C1 segment of cervical spinal cord (tissue), 14 donors: Measurements from ENCODE around the gene EXOC4.

ENCODE experiments used
- DNase-seq, 14 donors: peaks; one replicate each; lab custom pipeline; 2025; lab: John Stamatoyannopoulos, UW

The EXOC4 gene

GRCh38 chr7:133822868-133823552, 570.1 kb downstream of the EXOC4 start:
- no peak for DNase-seq

- DNase-seq: no peak
These were observed 571.3 kb downstream of the EXOC4 start for GRCh38 chr7:133824132-133824531.

- no peak for DNase-seq
These were observed 575.1 kb downstream of the EXOC4 start for GRCh38 chr7:133827707-133828623.

- no peak for DNase-seq
These were observed 576.0 kb downstream of the EXOC4 start for GRCh38 chr7:133828906-133829305.

DNA sequence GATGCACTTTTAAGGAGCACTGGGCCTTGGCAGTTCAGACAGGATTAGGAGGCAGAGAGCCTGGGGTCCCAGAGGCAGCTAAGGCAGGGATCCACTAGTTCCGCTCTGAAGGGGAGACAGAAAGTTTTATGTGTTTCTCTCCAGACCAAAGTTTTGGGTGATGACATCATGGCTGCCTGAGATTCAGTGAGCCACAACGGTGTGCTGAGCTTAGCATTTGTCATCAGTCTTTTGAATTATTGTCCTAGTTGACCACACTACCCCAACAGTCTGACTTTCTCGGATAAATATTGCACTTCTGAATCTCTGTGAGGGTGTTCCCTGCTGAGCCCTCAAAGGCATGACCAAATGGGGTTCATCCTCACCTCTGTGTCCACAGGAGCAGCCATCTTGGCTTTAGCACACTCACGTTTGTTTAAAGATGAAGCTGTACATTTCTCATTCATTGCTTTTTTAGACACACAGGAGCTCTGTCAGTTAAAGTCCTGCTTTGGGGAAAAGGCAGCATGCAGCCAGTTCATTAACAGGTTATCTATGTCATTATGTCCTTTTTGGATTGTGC, 576.5 kb downstream of the EXOC4 start:
- no peak for DNase-seq

DNA sequence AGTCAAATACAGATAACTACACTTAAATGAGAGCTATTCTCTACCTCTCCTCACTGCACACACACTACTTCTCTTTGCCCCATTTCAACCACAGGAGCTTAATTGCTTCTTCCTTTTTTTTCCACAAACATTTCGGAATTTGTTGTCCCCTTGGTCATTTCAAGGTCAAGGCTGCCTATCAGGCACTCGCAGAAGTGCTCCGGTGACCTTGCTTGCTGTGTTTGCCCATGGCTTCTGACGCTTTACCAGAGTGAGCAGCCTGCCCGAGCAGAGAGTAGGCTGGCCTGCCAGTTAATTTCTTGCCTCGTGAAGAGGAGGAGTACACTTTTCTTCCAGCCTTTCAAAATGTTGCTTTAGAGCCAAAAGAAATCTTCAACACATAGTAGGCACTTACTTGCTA, 577.2 kb downstream of the EXOC4 start:
- DNase-seq: no peak

DNA sequence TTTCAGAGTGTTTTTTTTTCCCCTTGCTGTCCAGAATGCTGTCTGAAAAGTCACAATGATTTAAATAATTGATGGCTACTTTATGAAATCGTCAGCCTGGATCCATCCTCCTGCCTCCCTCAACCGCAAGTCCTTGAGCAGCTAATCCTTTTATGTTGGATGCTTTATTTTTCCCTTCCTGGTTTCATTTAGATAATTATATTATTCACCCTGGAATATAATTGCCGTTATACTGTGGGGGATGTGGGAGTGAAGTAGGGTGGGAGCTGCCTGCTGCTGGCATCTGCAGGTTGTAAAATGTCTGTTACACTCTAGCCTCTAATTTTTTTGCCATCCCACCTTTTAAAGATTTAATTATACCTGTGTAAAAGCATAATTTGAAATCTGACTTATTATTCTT, 583.8 kb downstream of the EXOC4 start:
- DNase-seq: no peak

DNA sequence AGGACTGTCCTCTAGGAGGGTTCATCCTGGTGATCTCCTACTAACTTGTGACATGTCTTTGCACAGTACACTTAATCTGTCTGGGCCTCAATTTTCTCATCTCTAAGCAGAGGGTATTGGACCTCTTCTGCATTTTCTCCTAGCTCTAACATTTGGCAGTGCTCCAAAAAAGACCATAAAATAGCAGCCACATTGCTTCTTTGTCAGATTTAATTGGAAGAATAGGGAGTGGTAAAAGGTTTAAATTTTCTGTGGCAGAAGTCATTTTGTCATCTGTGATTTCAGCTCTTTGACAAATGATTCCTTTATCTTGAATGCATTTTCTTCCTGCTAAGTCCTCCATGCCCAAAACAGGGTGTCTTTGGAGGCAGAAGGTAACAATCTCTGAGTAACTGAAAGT, 584.3 kb downstream of the EXOC4 start:
- DNase-seq: no peak

DNA sequence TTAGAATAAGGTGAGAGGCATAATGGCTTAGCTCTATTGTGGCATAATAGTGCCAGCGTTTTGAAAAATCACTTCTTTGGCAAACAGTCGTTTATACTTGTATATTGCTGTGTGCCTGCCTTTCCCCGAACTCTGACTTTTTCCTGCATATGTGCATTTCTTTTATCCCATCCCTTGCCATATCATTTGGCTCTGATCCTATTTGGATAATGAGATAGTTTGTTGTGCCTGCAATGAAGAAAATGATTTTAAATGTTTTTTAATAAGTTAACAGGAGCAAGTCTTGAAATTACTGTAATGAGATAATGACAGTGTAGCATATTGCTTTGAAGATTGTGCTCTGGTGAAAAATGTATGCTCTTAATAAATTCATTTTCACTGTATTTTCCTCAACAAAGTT, 586.2 kb downstream of the EXOC4 start:
- no peak for DNase-seq

DNA sequence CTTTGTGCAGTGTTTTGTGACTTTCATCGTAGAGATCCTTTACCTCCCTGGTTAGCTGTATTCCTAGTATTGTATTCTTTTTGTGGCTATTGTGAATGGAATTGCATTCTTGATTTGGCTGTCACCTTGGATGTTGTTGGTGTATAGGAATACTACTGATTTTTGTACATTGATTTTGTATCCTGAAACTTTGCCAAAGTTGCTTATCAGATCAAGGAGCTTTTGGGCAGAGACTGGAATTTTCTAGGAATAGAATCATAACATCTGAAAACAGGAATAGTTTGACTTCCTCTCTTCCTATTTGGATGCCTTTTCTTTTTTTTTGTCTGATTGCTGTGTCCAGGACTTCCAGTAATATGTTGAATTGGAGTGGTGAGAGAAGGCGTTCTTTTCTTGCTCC, 590.5 kb downstream of the EXOC4 start:
- DNase-seq: no peak

- DNase-seq: no peak
These were observed 592.1 kb downstream of the EXOC4 start for GRCh38 chr7:133845005-133845404.

DNA sequence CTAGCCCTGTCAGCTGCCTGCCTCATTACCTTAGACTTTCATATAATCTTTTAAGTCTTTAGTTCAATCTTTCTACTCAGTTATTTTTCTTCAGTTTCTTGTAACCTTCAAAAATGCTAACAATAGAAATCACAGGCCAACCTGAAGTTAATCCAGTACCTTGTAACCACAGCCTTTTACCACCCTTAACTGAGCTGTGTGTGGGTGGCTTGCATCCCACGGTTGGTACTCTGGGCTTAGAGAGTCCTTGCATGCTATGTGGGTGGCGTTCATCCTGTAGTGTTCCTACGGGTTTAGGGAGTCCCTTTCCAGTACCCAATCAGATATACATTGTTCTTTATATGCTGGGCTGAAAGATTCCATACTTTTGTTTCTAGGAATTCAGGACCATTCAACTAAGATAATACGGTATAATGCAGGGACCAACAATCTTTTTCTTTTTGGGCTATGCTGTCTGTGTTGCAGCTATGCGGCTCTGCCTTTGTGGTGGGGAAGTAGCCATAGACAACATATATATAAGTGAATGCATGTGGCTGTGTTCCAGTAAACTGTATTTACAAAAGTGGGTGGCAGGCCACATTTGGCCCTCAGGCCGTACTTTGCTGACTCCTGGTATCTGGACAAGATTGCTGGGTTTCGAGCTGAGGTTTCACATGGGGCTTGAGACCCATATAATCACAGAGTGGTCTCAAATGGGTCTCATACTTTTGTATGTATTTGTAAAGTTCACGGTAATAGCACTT, 593.5 kb downstream of the EXOC4 start:
- DNase-seq: no peak

- DNase-seq: no peak
These were observed 597.8 kb downstream of the EXOC4 start for GRCh38 chr7:133850497-133851280.

DNA sequence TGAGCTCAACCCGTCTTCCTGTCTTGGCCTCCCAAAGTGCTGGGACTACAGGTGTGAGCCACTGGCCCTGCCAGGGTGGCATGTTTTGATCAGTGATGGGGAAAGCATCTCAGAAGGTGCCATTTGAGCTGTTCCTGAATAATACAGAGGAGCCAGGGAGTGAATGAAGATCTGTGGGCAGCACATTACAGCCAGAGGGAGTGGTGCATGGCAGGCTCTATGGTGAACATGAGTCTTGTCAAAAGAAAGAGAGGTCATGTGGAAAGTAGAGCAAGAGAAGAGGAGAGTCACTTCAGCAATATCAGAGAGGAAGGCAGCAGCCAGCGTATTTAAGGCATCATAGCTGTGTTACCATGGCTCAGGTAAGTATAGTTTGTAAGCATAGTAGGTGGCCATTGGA, 598.5 kb downstream of the EXOC4 start:
- DNase-seq: no peak

DNA sequence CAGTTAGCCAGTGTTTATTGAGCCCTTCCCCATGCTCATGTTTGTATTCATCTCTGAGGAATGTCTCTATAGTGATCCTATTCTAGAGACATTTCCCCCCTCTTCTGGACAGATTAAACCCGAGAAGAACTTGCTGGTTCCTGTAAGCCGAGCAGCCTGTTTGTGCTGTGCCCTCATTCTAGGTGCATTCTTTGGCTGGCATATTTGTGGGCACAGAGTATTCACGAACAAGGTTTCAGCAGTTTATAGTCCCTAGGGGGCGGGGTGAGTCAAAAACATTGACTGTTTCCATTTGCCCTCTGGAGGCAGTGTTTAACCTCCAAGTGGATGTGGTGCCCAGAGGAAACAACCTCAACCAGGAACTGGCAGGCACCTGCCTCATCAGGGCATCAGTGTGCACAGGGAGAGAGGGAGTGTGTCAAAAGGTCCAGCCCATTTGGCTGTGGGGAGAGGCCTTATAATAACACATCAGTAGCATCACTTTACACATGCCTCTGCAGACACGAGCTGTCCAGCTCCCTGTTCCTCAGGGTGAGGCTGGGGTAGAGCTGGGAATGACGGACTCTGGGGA, 600.9 kb downstream of the EXOC4 start:
- DNase-seq: no peak

- no peak for DNase-seq
These were observed 601.9 kb downstream of the EXOC4 start for GRCh38 chr7:133854739-133855138.

- DNase-seq: no peak
These were observed 604.7 kb downstream of the EXOC4 start for GRCh38 chr7:133857376-133858119.

- no peak for DNase-seq
These were observed 605.4 kb downstream of the EXOC4 start for GRCh38 chr7:133858311-133858710.

DNA sequence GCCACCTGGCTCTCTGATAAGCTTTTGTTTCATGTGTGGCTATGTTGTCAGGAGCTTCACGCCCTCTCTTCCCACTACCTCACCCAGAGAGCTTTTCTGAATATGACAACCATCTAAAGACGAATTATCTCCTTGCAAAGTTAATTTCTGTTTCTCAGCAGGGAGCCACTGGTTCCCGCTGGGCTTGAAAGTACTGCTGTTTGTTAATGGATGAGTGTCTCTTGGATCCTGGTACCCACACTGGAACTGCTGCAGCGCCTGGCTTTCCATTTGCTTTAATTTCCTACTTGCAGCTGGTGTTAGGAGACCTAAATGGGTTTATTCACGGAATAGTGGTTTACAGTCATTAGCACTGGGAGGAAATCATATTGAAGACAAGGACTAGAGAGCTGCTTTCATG, 606.4 kb downstream of the EXOC4 start:
- peak in 2 of 14 donors; percentile 4 to 18 for DNase-seq

- DNase-seq: no peak
These were observed 607.1 kb downstream of the EXOC4 start for GRCh38 chr7:133859871-133860450.
